ENCODE measurements around the gene TGFA. TPM values are rescaled to one million over a fixed set of nuclear protein-coding genes. Genes with fewer than 3 reads are reported as not detected.

TGFA gene
- total RNA-seq, 4 donors from 2014 or later, result 19.2 to 62.4 (median 41.7) TPM

DNA sequence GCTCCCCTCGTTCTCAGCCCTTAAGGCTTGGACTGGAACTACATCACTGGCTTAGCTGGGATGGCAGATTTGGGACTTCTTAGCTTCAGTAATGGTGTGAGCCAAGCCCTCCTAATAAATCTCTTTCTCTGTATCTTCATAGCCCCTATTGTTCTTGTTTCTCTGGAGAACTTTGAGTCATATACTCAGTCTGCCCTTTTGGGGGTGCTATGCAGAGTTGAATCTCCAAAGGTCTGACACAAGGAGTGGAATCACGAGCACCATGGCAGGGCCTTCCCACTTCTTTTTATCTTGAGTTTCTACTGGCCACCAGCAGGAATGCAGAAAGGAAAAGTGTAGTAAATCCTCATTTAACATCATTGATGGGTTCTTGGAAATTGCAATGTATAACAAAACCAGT, 13.3 kb upstream of the TGFA start:
- no peak for TF ChIP-seq CTCF (IDR thresholded peaks at IDR 0.05)
- no peak for TF ChIP-seq POLR2A (IDR thresholded peaks at IDR 0.05)
- no peak for TF ChIP-seq POLR2AphosphoS5 (IDR thresholded peaks at IDR 0.05)
- TF ChIP-seq EP300 (IDR thresholded peaks at IDR 0.05), result no peak
- no peaks in the 10 kb centered on the region for H3K9me3 ChIP-seq
- H3K4me1 ChIP-seq, result peaks cover 10% of the 10 kb centered on the region
- no peaks in the 10 kb centered on the region for H3K36me3 ChIP-seq
- WGBS, result 95% methylated on average over 2 of the region's 2 CpGs
- DNase-seq (ENCODE audit: low spot score in 2 of 2), result no peak
- H3K4me3 ChIP-seq, result no peak overlapping the region
- no peaks in the 10 kb centered on the region for H3K27me3 ChIP-seq
- H3K27ac ChIP-seq, result no peak overlapping the region

GRCh38 chr2:70566464-70566863, 12.8 kb upstream of the TGFA start:
- WGBS, result 100% methylated on average over 3 of the region's 3 CpGs

GRCh38 chr2:70565039-70565731, 11.6 kb upstream of the TGFA start:
- no peaks in the 10 kb centered on the region for H3K9me3 ChIP-seq
- H3K27ac ChIP-seq, result no peak overlapping the region
- H3K4me3 ChIP-seq, result no peak overlapping the region
- WGBS, result 84% methylated on average over 8 of the region's 9 CpGs
- no peaks in the 10 kb centered on the region for H3K27me3 ChIP-seq
- no peak for DNase-seq (ENCODE audit: low spot score in 2 of 2)
- TF ChIP-seq EP300 (IDR thresholded peaks at IDR 0.05) (no peak), CTCF (IDR thresholded peaks at IDR 0.05) (no peak)
- H3K4me1 ChIP-seq, result peaks cover 10% of the 10 kb centered on the region
- H3K36me3 ChIP-seq, result no peaks in the 10 kb centered on the region

More at GRCh38 chr2:70566464-70566863, 12.8 kb upstream of the TGFA start:
- H3K27ac ChIP-seq, result no peak overlapping the region
- H3K27me3 ChIP-seq, result no peaks in the 10 kb centered on the region
- DNase-seq (ENCODE audit: low spot score in 2 of 2), result no peak
- H3K9me3 ChIP-seq, result no peaks in the 10 kb centered on the region
- H3K4me1 ChIP-seq, result peaks cover 10% of the 10 kb centered on the region
- no peak overlapping the region for H3K4me3 ChIP-seq
- TF ChIP-seq POLR2AphosphoS5 (IDR thresholded peaks at IDR 0.05) (no peak), EP300 (IDR thresholded peaks at IDR 0.05) (no peak), POLR2A (IDR thresholded peaks at IDR 0.05) (no peak), CTCF (IDR thresholded peaks at IDR 0.05) (no peak)
- no peaks in the 10 kb centered on the region for H3K36me3 ChIP-seq

- Histone ChIP-seq H3K9me3 (no peaks in the 10 kb centered on the region), H3K4me1 (peaks cover 5% of the 10 kb centered on the region), H3K36me3 (no peaks in the 10 kb centered on the region), H3K4me3 (no peak overlapping the region), H3K27ac (no peak overlapping the region), H3K27me3 (no peaks in the 10 kb centered on the region)
- TF ChIP-seq POLR2A (IDR thresholded peaks at IDR 0.05) (no peak), POLR2AphosphoS5 (IDR thresholded peaks at IDR 0.05) (no peak), CTCF (IDR thresholded peaks at IDR 0.05) (no peak), EP300 (IDR thresholded peaks at IDR 0.05) (no peak)
- no peak for DNase-seq (ENCODE audit: low spot score in 2 of 2)
Observed at GRCh38 chr2:70561893-70562292, 8.3 kb upstream of the TGFA start.

DNA sequence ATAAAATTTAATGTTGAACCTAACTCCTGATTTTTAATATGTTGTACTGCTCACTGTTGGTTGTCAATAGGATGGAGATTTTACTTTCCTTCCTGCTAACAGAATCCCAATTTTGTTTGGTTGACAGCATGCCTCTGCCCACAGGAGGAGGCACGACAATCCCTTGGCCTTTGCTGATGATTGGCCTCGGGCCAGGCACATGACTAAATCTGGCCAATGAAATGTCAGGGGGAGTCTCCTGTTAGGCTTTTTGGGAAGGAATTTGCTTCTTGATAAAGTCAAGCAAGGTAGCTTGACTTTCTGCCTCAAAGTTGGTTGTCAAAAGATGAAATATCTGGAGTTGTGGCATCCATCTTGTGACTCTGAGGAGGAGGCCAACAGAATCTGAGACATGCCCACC, 6.8 kb upstream of the TGFA start:
- H3K4me1 ChIP-seq, result peaks cover 7% of the 10 kb centered on the region
- no peaks in the 10 kb centered on the region for H3K36me3 ChIP-seq
- WGBS, result 71% methylated on average over 2 of the region's 2 CpGs
- no peak overlapping the region for H3K4me3 ChIP-seq
- no peaks in the 10 kb centered on the region for H3K9me3 ChIP-seq
- H3K27ac ChIP-seq, result no peak overlapping the region
- TF ChIP-seq POLR2A (IDR thresholded peaks at IDR 0.05) (no peak), POLR2AphosphoS5 (IDR thresholded peaks at IDR 0.05) (no peak), EP300 (IDR thresholded peaks at IDR 0.05) (no peak), CTCF (IDR thresholded peaks at IDR 0.05) (no peak)
- no peak for DNase-seq (ENCODE audit: low spot score in 2 of 2)
- H3K27me3 ChIP-seq, result peaks cover under 1% of the 10 kb centered on the region
